ENCODE data around the gene FAM107A. TPM values are rescaled to one million over a fixed set of nuclear protein-coding genes. Genes with fewer than 3 reads are reported as not detected.

FAM107A gene
- total RNA-seq (9.8 TPM), polyA plus RNA-seq (152 TPM)

- Histone ChIP-seq H3K36me3 (ENCODE audit: insufficient read depth) (no peaks in the 10 kb centered on the region), H3K4me3 (ENCODE audit: low read depth, low read length) (peak within 1 kb of the TSS; percentile 17), H3K27ac (ENCODE audit: low read depth) (peak within 1 kb of the TSS; percentile 72), H3K4me1 (ENCODE audit: insufficient read depth) (no peaks in the 10 kb centered on the region)
- DNase-seq (ENCODE audit: extremely low spot score), result peak; percentile 37
- WGBS, result 10% methylated on average over 12 of the region's 12 CpGs
These were observed at the start of gene FAM107A for GRCh38 chr3:58577269-58577821. Gene FAM107A (minus strand): TSS chr3:58577391. CDS start chr3:58569860, 7,531 bp downstream.

GRCh38 chr3:58625196-58625824 lies 48.1 kb upstream of the FAM107A start:
- H3K4me3 ChIP-seq (ENCODE audit: low read depth, low read length), result no peak overlapping the region
- no peaks in the 10 kb centered on the region for H3K36me3 ChIP-seq (ENCODE audit: insufficient read depth)
- H3K4me1 ChIP-seq (ENCODE audit: insufficient read depth), result no peaks in the 10 kb centered on the region
- WGBS, result 89% methylated on average over 9 of the region's 9 CpGs
- no peak for DNase-seq (ENCODE audit: extremely low spot score)
- H3K27ac ChIP-seq (ENCODE audit: low read depth), result no peak overlapping the region

DNA sequence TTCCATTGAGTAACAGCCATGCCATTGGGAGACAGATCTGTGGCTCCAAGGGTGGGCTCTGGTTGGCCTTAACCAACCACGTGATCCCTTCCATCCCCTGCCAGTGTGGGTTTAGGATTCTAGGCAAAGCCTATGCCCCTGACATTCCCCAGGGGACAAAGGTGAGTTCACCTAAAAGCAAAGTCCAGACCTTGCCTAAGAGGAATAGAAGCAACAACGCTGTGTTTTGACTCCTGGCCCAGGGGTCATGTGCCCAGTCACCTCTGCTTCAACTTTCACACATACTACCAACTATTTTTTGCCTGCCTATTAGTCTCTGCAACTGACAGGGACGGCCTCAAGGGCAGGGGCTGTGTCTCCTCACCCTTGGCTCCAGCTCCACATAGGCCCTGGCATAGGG lies 47.4 kb upstream of the FAM107A start:
- Histone ChIP-seq H3K4me1 (ENCODE audit: insufficient read depth) (no peaks in the 10 kb centered on the region), H3K4me3 (ENCODE audit: low read depth, low read length) (no peak overlapping the region), H3K36me3 (ENCODE audit: insufficient read depth) (no peaks in the 10 kb centered on the region), H3K27ac (ENCODE audit: low read depth) (no peak overlapping the region)
- DNase-seq (ENCODE audit: extremely low spot score), result no peak
- WGBS, result 74% methylated on average over 3 of the region's 3 CpGs

DNA sequence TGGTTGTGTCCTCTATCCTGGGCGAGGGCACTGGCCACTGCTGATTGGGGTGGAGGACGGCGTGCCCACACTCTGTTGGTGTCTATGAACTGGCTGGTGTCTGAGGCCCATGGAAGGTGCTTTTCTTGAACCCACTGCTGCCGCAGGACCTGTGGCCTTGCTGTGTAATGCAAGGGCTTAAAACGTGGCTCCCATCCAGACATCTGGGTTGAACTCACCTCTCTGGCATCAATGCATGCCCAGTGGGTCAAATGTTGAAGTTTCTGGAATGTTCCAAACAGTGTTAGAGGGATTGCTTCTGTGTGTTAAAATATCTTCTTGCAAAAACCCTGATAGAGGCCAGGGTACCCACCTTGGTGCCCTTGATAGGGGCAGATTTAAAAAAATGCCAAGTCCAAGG lies 46.8 kb upstream of the FAM107A start:
- Histone ChIP-seq H3K4me3 (ENCODE audit: low read depth, low read length) (no peak overlapping the region), H3K4me1 (ENCODE audit: insufficient read depth) (no peaks in the 10 kb centered on the region), H3K27ac (ENCODE audit: low read depth) (no peak overlapping the region), H3K36me3 (ENCODE audit: insufficient read depth) (no peaks in the 10 kb centered on the region)
- 88% methylated on average over 5 of the region's 5 CpGs for WGBS
- DNase-seq (ENCODE audit: extremely low spot score), result no peak

DNA sequence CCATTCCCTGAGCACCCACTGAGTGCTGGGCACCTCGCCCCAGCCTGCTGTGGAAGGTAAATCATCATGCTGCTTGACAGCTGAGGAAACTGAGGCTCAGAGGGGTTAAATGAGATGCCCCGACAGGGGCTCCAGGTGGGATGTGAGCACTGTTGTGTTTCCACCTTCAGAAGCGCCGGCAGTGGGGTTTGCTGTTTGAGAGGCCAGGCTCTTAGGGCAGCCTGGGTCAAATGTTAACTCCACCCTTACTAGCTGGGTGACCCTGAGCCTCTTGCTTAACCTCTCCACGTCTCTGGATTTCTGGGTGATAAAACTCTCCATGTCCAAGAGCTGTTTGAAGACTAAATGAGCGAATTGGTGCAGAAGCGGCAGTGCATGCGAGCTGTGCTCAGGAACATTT lies 46.3 kb upstream of the FAM107A start:
- 75% methylated on average over 8 of the region's 8 CpGs for WGBS
- DNase-seq (ENCODE audit: extremely low spot score), result no peak

DNA sequence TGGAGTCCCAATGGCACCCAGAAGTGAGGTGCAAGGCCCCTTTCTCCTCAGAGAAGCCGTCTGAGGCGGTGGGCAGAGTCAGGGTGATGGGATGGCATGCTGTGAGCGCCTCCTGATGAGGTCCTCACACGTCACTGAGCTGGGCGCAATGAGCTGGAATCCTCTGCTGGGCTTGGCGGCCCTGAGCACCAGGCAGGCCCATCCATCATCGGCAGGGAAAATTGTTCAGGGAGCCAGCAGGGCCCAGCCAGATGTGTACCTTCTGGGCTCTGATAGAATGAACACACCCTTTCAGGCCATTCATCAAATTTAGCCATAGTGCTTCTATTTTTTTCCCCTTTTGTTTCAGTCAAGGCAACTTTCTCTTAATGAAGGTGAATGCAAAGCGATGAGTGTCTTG lies 45.7 kb upstream of the FAM107A start:
- Histone ChIP-seq H3K4me1 (ENCODE audit: insufficient read depth) (peaks cover 2% of the 10 kb centered on the region), H3K4me3 (ENCODE audit: low read depth, low read length) (no peak overlapping the region), H3K27ac (ENCODE audit: low read depth) (no peak overlapping the region), H3K36me3 (ENCODE audit: insufficient read depth) (no peaks in the 10 kb centered on the region)
- 95% methylated on average over 8 of the region's 8 CpGs for WGBS
- DNase-seq (ENCODE audit: extremely low spot score), result no peak

More for the DNA sequence above, 46.3 kb upstream of the FAM107A start:
- H3K4me1 ChIP-seq (ENCODE audit: insufficient read depth), result peaks cover 1% of the 10 kb centered on the region
- no peak overlapping the region for H3K27ac ChIP-seq (ENCODE audit: low read depth)
- H3K36me3 ChIP-seq (ENCODE audit: insufficient read depth), result no peaks in the 10 kb centered on the region
- no peak overlapping the region for H3K4me3 ChIP-seq (ENCODE audit: low read depth, low read length)

- Histone ChIP-seq H3K36me3 (ENCODE audit: insufficient read depth) (no peaks in the 10 kb centered on the region), H3K27ac (ENCODE audit: low read depth) (no peak overlapping the region), H3K4me3 (ENCODE audit: low read depth, low read length) (no peak overlapping the region), H3K4me1 (ENCODE audit: insufficient read depth) (peaks cover 2% of the 10 kb centered on the region)
- DNase-seq (ENCODE audit: extremely low spot score), result no peak
- 94% methylated on average over 4 of the region's 4 CpGs for WGBS
These were observed 45.2 kb upstream of the FAM107A start for GRCh38 chr3:58622436-58622835.

- no peak overlapping the region for H3K4me3 ChIP-seq (ENCODE audit: low read depth, low read length)
- no peaks in the 10 kb centered on the region for H3K36me3 ChIP-seq (ENCODE audit: insufficient read depth)
- H3K27ac ChIP-seq (ENCODE audit: low read depth), result no peak overlapping the region
- H3K4me1 ChIP-seq (ENCODE audit: insufficient read depth), result peaks cover 2% of the 10 kb centered on the region
- no peak for DNase-seq (ENCODE audit: extremely low spot score)
- 81% methylated on average over 6 of the region's 6 CpGs for WGBS
These were observed 44.1 kb upstream of the FAM107A start for GRCh38 chr3:58621086-58621830.

DNA sequence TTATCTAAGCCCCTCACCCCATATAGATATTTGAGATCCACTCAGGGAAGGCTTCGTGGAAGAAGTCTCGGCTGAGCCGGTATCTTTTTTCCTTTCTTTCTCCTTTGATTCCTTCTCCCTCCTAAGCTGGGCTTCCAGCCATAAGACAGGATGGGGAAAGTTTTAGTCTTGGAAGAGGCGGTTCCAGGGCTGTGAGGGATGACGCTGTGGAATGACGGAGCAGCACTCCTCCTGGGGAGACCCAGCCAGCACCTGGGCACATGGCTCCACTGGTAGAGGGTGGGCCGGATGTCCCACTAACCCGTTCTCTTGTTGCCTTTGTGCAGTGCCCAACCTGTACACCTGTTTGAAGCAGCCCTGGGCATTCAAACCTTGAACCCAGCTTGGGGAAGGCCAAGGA lies 43.2 kb upstream of the FAM107A start:
- WGBS, result 74% methylated on average over 8 of the region's 8 CpGs
- H3K27ac ChIP-seq (ENCODE audit: low read depth), result no peak overlapping the region
- H3K4me3 ChIP-seq (ENCODE audit: low read depth, low read length), result no peak overlapping the region
- no peak for DNase-seq (ENCODE audit: extremely low spot score)
- no peaks in the 10 kb centered on the region for H3K36me3 ChIP-seq (ENCODE audit: insufficient read depth)
- peaks cover 2% of the 10 kb centered on the region for H3K4me1 ChIP-seq (ENCODE audit: insufficient read depth)

DNA sequence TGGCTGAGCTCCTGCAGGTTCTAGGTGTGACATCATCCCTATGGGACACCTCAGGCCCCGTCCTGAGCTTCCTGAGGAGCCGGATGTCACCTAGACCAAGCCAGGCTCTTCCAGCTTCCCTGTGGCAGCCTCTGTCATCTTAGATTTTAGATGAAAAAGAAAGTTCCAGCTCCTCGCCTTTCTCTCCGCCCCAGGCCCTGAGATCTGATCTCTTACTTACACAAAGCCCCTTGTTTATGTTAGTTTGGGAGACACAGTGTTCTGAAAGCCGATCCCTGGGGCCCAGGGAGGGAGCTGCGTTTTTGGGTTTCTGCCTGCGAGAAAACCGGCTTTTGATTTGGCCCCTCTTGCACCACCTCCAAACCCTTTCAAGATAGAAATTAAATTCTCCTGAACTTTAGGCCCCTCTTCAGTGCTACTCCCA lies 40.2 kb upstream of the FAM107A start:
- Histone ChIP-seq H3K4me3 (ENCODE audit: low read depth, low read length) (no peak overlapping the region), H3K27ac (ENCODE audit: low read depth) (peak overlapping the region; percentile 79), H3K4me1 (ENCODE audit: insufficient read depth) (peaks cover 2% of the 10 kb centered on the region), H3K36me3 (ENCODE audit: insufficient read depth) (no peaks in the 10 kb centered on the region)
- 31% methylated on average over 8 of the region's 8 CpGs for WGBS
- DNase-seq (ENCODE audit: extremely low spot score), result peak; percentile 53

GRCh38 chr3:58613236-58614132 lies 36.3 kb upstream of the FAM107A start:
- no peak for DNase-seq (ENCODE audit: extremely low spot score)
- 92% methylated on average over 7 of the region's 7 CpGs for WGBS
- Histone ChIP-seq H3K27ac (ENCODE audit: low read depth) (no peak overlapping the region), H3K4me1 (ENCODE audit: insufficient read depth) (peaks cover under 1% of the 10 kb centered on the region), H3K36me3 (ENCODE audit: insufficient read depth) (no peaks in the 10 kb centered on the region), H3K4me3 (ENCODE audit: low read depth, low read length) (no peak overlapping the region)

DNA sequence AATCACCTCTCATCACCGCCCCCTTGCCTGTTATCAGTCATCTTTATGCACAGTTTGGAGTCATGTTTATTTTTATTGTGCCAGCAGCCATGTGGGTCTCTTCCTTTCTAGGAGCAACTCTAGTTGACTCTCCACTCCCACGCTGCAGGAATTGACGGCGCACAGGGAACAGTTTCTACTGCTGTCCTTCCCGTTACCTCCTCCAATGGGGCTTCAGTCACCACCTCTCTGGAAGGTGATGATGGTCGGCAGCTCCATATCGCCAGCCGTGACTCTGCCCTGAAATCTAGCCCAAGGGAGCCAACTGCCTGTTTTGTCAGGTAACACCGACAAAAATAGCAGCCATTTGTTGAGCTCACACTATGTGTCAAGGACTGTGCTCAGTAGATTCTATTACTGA lies 35.6 kb upstream of the FAM107A start:
- Histone ChIP-seq H3K27ac (ENCODE audit: low read depth) (no peak overlapping the region), H3K4me1 (ENCODE audit: insufficient read depth) (no peaks in the 10 kb centered on the region), H3K4me3 (ENCODE audit: low read depth, low read length) (no peak overlapping the region), H3K36me3 (ENCODE audit: insufficient read depth) (no peaks in the 10 kb centered on the region)
- 64% methylated on average over 9 of the region's 9 CpGs for WGBS
- DNase-seq (ENCODE audit: extremely low spot score), result no peak

DNA sequence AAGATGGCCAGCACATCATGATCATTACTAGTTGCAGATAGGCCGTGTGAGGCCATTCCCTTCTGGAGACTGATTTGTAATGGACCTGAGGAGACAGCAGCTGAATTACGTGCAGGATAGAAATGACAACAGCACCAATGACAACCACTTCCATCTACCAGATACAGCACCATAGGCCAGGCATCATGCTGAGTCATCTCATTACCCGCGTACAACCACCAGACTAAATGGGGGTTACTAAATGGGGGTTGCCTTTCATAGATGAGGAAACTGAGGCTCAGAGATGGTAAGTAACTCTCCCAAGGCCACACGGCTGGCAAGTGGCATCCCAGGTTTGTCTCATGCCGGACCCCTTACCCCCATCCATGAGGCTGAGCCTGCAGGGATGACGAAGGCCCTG lies 32.8 kb upstream of the FAM107A start:
- H3K4me3 ChIP-seq (ENCODE audit: low read depth, low read length), result no peak overlapping the region
- no peaks in the 10 kb centered on the region for H3K36me3 ChIP-seq (ENCODE audit: insufficient read depth)
- no peaks in the 10 kb centered on the region for H3K4me1 ChIP-seq (ENCODE audit: insufficient read depth)
- 90% methylated on average over 7 of the region's 7 CpGs for WGBS
- H3K27ac ChIP-seq (ENCODE audit: low read depth), result no peak overlapping the region
- DNase-seq (ENCODE audit: extremely low spot score), result no peak
